Liver (tissue), 9 donors: ENCODE results near the gene GIMAP4. TPM values are rescaled to one million over a fixed set of nuclear protein-coding genes. Genes with fewer than 3 reads are reported as not detected.

Experiments
- DNase-seq: peaks from one replicate; pipeline ENCODE4 v3.0.0-alpha.2; 2017; ENCODE audit warnings: low spot score
- H3K27ac ChIP-seq, 2 donors: one replicate each; pipeline ENCODE4 v1.7.0; 2013; ENCODE audit warnings: inconsistent platforms in 2 of 2, low read length in 2 of 2, control low read depth in 1 of 2, low read depth in 1 of 2, mild to moderate bottlenecking in 1 of 2
- H3K27me3 ChIP-seq, 4 donors: one replicate each; pipeline versions ENCODE4 v1.6.1 to v1.7.0; 2013; ENCODE audit warnings: low read length in 3 of 4, inconsistent platforms in 1 of 4, mild to moderate bottlenecking in 1 of 4, moderate library complexity in 1 of 4; ENCODE audit not compliant: control insufficient read depth in 4 of 4, insufficient read depth in 4 of 4
- H3K36me3 ChIP-seq, 4 donors: one replicate each; pipeline versions ENCODE4 v1.6.1 to v1.7.0; 2013; ENCODE audit warnings: low read length in 3 of 4, mild to moderate bottlenecking in 3 of 4, low read depth in 1 of 4, moderate library complexity in 1 of 4; ENCODE audit not compliant: control insufficient read depth in 4 of 4, insufficient read depth in 3 of 4
- H3K4me1 ChIP-seq, 4 donors: one replicate each; pipeline versions ENCODE4 v1.6.1 to v1.7.0; 2013; ENCODE audit warnings: low read length in 3 of 4, mild to moderate bottlenecking in 3 of 4, moderate library complexity in 1 of 4; ENCODE audit not compliant: control insufficient read depth in 4 of 4, insufficient read depth in 4 of 4
- H3K4me3 ChIP-seq, 3 donors: one replicate each; pipeline versions ENCODE4 v1.6.1 to v1.7.0; 2013; ENCODE audit warnings: low read length in 3 of 3, control low read depth in 1 of 3, low read depth in 1 of 3, mild to moderate bottlenecking in 1 of 3
- H3K9ac ChIP-seq, 2 donors: one replicate each; pipeline ENCODE4 v1.7.0; 2013; ENCODE audit warnings: low read length in 2 of 2, mild to moderate bottlenecking in 2 of 2, moderate library complexity in 2 of 2, control low read depth in 1 of 2, low read depth in 1 of 2
- H3K9me3 ChIP-seq, 4 donors: one replicate each; pipeline versions ENCODE4 v1.6.1 to v1.7.0; 2013; ENCODE audit warnings: low read length in 3 of 4; ENCODE audit not compliant: control insufficient read depth in 4 of 4
- EGR1 ChIP-seq, 2 donors: IDR thresholded peaks; 2 replicates each; pipeline ENCODE4 v1.6.1; 2016 to 2018; ENCODE audit warnings: antibody characterized with exemption in 2 of 2, low read depth in 2 of 2
- FOXA1 ChIP-seq: IDR thresholded peaks from 2 replicates; pipeline ENCODE4 v1.6.1; 2016; ENCODE audit warnings: antibody characterized with exemption
- FOXA2 ChIP-seq: IDR thresholded peaks from 2 replicates; pipeline ENCODE4 v1.6.1; 2016; ENCODE audit warnings: antibody characterized with exemption
- GABPA ChIP-seq, 2 donors: IDR thresholded peaks in 1 of 2; conservative IDR thresholded peaks in 1 of 2; 2 replicates each; pipeline ENCODE4 v1.6.1; 2016; ENCODE audit warnings: antibody characterized with exemption in 2 of 2, mild to moderate bottlenecking in 1 of 2, moderate library complexity in 1 of 2
- HNF4A ChIP-seq, 2 donors: conservative IDR thresholded peaks; 2 replicates each; pipeline ENCODE4 v1.6.1; 2016; ENCODE audit warnings: antibody characterized with exemption in 2 of 2, mild to moderate bottlenecking in 2 of 2
- HNF4G ChIP-seq: IDR thresholded peaks from 2 replicates; pipeline ENCODE4 v1.6.1; 2016; ENCODE audit warnings: antibody characterized with exemption
- JUND ChIP-seq, 2 donors: IDR thresholded peaks; 2 replicates each; pipeline ENCODE4 v1.6.1; 2016; ENCODE audit warnings: antibody characterized with exemption in 2 of 2
- NR2F2 ChIP-seq: IDR thresholded peaks from 2 replicates; pipeline ENCODE4 v1.6.1; 2016; ENCODE audit warnings: antibody characterized with exemption
- RAD21 ChIP-seq, 2 donors: IDR thresholded peaks; 2 replicates each; pipeline ENCODE4 v1.6.1; 2016; ENCODE audit warnings: antibody characterized with exemption in 2 of 2, mild to moderate bottlenecking in 2 of 2
- SP1 ChIP-seq: IDR thresholded peaks from 2 replicates; pipeline ENCODE4 v1.6.1; 2018; ENCODE audit warnings: antibody characterized with exemption, mild to moderate bottlenecking
- TAF1 ChIP-seq: conservative IDR thresholded peaks from 2 replicates; pipeline ENCODE4 v1.6.1; 2016; ENCODE audit warnings: antibody characterized with exemption, mild to moderate bottlenecking
- YY1 ChIP-seq: IDR thresholded peaks from 2 replicates; pipeline ENCODE4 v1.6.1; 2016; ENCODE audit warnings: antibody characterized with exemption, mild to moderate bottlenecking
- WGBS: extraction: QIAGEN DNeasy Blood & Tissue Kit; methylation state at CpG from one replicate; pipeline ENCODE4 v1.1.7; 2013; 5-methylcytosine and 5-hydroxymethylcytosine counted together
- polyA plus RNA-seq, 2 donors: library from polyadenylated mRNA; stranded (reverse) in 1 of 2; unstranded in 1 of 2; fragments of 200-250 nt in 1 of 2; fragments of >200 nt in 1 of 2; fragmentation: Nextera tagmentation in 1 of 2; extraction: Ambion mirVana in 1 of 2; gene quantifications; one replicate each; pipeline versions ENCODE4 v1.2.1 to v1.2.3, GENCODE V29; 2013 to 2015
- total RNA-seq, 2 donors: library from RNA; depleted of rRNA; stranded (reverse); fragments of >200 nt; gene quantifications; one replicate each; pipeline ENCODE4 v1.2.3, GENCODE V29; 2014
- TF ChIP-seq, protein P1 (sequence below): IDR thresholded peaks from 2 replicates; pipeline ENCODE4 v1.6.1; 2016; ENCODE audit warnings: antibody characterized with exemption
- TF ChIP-seq, protein P2 (sequence below): IDR thresholded peaks from 2 replicates; pipeline ENCODE4 v1.6.1; 2016; ENCODE audit warnings: antibody characterized with exemption
- TF ChIP-seq, protein P3 (sequence below): fragments of 150-350 bp; IDR thresholded peaks from 2 replicates; pipeline ENCODE4 v1.5.1; 2017; ENCODE audit warnings: improper control_type of control experiment, low read depth, low read length; ENCODE audit not compliant: missing input control
- donor health status: healthy.
- donor health status: healthy.
- donor health status: healthy.
- donor health status: healthy.
- donor health status: healthy.

The GIMAP4 gene
- total and polyA plus RNA-seq, 4 donors: 14.6 to 21.3 (median 15.7) TPM

DNA sequence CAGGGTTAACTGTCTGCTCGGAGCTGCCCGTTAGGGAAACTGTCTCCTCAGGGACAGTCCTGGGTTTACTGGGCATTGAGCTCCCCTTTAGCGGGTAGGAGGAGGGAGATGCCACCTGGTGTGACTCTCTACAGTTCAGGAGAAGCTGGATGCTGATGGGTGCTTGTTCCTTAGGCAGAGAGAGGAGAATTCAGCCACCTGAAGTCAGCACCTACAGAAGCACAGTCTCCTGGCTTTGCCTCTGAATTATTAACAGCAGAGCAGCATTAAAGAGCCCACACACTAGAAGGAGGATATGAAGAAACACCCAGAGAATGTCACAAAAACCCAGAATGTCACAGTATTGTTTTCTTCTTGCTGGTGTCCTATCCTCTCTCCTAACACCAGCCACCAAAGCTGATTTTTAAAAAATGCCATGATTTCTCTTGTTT, 696 bp downstream of the GIMAP4 start (continued):
- TF ChIP-seq RAD21 (IDR thresholded peaks at IDR 0.05): no peak
- no peak for TF ChIP-seq JUND (IDR thresholded peaks at IDR 0.05)
- TF ChIP-seq HNF4A (conservative IDR thresholded peaks at IDR 0.05): no peak
- no peak for TF ChIP-seq SP1
- TF ChIP-seq HNF4G: no peak
- TF ChIP-seq, protein P1, sequence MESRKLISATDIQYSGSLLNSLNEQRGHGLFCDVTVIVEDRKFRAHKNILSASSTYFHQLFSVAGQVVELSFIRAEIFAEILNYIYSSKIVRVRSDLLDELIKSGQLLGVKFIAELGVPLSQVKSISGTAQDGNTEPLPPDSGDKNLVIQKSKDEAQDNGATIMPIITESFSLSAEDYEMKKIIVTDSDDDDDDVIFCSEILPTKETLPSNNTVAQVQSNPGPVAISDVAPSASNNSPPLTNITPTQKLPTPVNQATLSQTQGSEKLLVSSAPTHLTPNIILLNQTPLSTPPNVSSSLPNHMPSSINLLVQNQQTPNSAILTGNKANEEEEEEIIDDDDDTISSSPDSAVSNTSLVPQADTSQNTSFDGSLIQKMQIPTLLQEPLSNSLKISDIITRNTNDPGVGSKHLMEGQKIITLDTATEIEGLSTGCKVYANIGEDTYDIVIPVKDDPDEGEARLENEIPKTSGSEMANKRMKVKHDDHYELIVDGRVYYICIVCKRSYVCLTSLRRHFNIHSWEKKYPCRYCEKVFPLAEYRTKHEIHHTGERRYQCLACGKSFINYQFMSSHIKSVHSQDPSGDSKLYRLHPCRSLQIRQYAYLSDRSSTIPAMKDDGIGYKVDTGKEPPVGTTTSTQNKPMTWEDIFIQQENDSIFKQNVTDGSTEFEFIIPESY: no peak
- TF ChIP-seq, protein P2, sequence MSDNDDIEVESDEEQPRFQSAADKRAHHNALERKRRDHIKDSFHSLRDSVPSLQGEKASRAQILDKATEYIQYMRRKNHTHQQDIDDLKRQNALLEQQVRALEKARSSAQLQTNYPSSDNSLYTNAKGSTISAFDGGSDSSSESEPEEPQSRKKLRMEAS: no peak
- TF ChIP-seq EGR1 (IDR thresholded peaks at IDR 0.05; ENCODE audit: low read depth in 2 of 2): no peak

DNA sequence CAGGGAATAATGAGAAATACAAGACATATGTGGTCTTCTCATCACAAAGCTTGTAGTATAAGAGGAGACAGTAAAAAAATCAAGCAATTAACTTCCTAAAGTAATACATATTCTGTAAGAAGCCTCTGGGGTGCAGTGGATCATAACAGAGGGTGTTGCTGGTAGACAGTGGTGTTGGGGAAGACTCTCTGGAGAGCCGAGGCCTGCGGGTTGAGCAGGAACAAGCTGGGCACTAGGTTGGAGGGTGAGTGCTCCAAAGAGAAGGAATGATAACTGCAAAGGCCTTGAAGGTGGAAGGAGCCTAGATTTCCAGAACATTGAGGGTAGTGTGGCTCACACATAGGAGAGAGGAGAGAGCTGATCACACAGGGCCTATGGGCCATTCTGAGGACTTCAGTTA, 1.5 kb downstream of the GIMAP4 start:
- Histone ChIP-seq H3K4me1 (no peaks in the 10 kb centered on the region), H3K27ac (peak overlapping the region; percentile 28 to 37), H3K36me3 (peaks cover 0 to 7% (median 2%) of the 10 kb centered on the region in 4 donors), H3K9me3 (no peaks in the 10 kb centered on the region), H3K27me3 (no peaks in the 10 kb centered on the region), H3K4me3 (peak overlapping the region; percentile 37 to 43 (median 41)), H3K9ac (peak overlapping the region in 1 of 2 donors; percentile 88)
- TF ChIP-seq SP1 (no peak), NR2F2 (no peak), TAF1 (no peak), GABPA (IDR thresholded peaks at IDR 0.05 in 1 of 2, conservative IDR thresholded peaks at IDR 0.05 in 1 of 2) (no peak), YY1 (no peak), FOXA1 (no peak)
- TF ChIP-seq, protein P3, sequence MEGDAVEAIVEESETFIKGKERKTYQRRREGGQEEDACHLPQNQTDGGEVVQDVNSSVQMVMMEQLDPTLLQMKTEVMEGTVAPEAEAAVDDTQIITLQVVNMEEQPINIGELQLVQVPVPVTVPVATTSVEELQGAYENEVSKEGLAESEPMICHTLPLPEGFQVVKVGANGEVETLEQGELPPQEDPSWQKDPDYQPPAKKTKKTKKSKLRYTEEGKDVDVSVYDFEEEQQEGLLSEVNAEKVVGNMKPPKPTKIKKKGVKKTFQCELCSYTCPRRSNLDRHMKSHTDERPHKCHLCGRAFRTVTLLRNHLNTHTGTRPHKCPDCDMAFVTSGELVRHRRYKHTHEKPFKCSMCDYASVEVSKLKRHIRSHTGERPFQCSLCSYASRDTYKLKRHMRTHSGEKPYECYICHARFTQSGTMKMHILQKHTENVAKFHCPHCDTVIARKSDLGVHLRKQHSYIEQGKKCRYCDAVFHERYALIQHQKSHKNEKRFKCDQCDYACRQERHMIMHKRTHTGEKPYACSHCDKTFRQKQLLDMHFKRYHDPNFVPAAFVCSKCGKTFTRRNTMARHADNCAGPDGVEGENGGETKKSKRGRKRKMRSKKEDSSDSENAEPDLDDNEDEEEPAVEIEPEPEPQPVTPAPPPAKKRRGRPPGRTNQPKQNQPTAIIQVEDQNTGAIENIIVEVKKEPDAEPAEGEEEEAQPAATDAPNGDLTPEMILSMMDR: no peak
- TF ChIP-seq, protein P1: no peak
- DNase-seq: no peak
- whole genome bisulfite sequencing: 76% methylated on average over 2 of the region's 2 CpGs

DNA sequence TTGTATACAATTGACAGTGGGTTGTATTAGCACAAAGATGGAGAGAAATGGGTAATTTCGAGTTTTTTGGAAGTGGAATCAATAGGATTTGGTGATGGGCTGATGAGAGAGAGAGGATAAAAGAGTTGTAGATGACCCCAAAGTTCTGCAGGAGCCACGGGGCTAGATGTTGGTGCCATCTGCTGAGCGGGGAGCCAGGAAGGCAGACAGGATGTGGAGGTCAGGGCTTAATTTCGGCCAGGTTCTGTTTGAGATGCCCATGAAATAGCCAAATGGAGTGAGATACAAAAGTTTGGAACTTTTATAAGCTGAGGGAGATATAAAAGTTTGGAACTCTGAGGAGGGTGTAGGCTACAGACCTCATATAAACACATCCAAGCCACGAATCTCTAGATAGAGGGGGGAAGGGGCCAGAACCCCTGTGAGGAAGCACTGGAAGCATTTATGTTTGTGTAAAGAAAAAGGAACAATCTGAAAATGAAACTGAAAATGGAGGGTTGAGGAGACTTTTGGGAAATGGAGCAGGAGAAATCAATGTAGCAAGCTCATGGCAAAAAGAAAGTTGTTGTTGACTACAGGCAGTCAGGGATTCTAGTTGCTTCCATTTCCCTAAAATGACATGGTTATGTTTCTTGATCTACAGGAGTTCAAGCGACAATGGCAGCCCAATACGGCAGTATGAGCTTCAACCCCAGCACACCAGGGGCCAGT, 2.2 kb downstream of the GIMAP4 start:
- DNase-seq: no peak
- peaks cover 0 to 7% (median 2%) of the 10 kb centered on the region in 4 donors for H3K36me3 ChIP-seq
- 66% methylated on average over 7 of the region's 7 CpGs for WGBS
- no peaks in the 10 kb centered on the region for H3K4me1 ChIP-seq
- H3K9me3 ChIP-seq: no peaks in the 10 kb centered on the region
- peak overlapping the region; percentile 28 to 31 for H3K27ac ChIP-seq
- H3K9ac ChIP-seq: peak overlapping the region in 1 of 2 donors; percentile 88
- H3K27me3 ChIP-seq: no peaks in the 10 kb centered on the region
- peak overlapping the region; percentile 24 to 43 (median 24) for H3K4me3 ChIP-seq
- TF ChIP-seq, protein P1: no peak
- TF ChIP-seq FOXA2 (no peak), TAF1 (no peak), HNF4A (conservative IDR thresholded peaks at IDR 0.05) (no peak), FOXA1 (no peak), JUND (IDR thresholded peaks at IDR 0.05) (no peak), EGR1 (IDR thresholded peaks at IDR 0.05; ENCODE audit: low read depth in 2 of 2) (no peak), HNF4G (no peak)
- TF ChIP-seq, protein P3: no peak
